ENCODE data around the gene KLK3. TPM values are rescaled to one million over a fixed set of nuclear protein-coding genes. Genes with fewer than 3 reads are reported as not detected.
"Not testable (repeated sequence)": the region's sequence is repeated elsewhere in the genome, so short reads cannot be mapped to it uniquely, and the experiment has no call there.

Gene KLK3
- total RNA-seq (not detected), polyA plus RNA-seq (ENCODE audit: insufficient read length in 6 of 6) (not detected)
- long read RNA-seq, donor 1 = 0 reads
- long read RNA-seq, donor 2 = 0 reads
- long read RNA-seq, donor 3 = 0 reads
- long read RNA-seq, donor 4 = 0 reads
- long read RNA-seq, donor 5 = 0 reads
- long read RNA-seq, donor 6 = 0 reads
- long read RNA-seq, donor 7 = 0 reads
- long read RNA-seq, donor 8 = 0 reads
- long read RNA-seq, donor 9 = 0 reads
- long read RNA-seq, donor 10 = 0 reads
- long read RNA-seq, donor 11 = 0 reads
- long read RNA-seq, donor 12 = 0 reads

DNA sequence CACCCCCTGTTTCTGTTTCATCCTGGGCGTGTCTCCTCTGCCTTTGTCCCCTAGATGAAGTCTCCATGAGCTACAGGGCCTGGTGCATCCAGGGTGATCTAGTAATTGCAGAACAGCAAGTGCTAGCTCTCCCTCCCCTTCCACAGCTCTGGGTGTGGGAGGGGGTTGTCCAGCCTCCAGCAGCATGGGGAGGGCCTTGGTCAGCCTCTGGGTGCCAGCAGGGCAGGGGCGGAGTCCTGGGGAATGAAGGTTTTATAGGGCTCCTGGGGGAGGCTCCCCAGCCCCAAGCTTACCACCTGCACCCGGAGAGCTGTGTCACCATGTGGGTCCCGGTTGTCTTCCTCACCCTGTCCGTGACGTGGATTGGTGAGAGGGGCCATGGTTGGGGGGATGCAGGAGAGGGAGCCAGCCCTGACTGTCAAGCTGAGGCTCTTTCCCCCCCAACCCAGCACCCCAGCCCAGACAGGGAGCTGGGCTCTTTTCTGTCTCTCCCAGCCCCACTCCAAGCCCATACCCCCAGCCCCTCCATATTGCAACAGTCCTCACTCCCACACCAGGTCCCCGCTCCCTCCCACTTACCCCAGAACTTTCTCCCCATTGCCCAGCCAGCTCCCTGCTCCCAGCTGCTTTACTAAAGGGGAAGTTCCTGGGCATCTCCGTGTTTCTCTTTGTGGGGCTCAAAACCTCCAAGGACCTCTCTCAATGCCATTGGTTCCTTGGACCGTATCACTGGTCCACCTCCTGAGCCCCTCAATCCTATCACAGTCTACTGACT, at the start of gene KLK3:
Gene KLK3 (plus strand): TSS at position 280 of the 775 bp plus-strand sequence. CDS start 41 bp downstream, at position 321.
- no peaks in the 10 kb centered on the region for H3K9me3 ChIP-seq
- H3K27ac ChIP-seq = no peak within 1 kb of the TSS
- DNase-seq = peak in 1 of 4 donors; percentile 44
- peaks cover 0 to 88% of the 10 kb centered on the region in 2 donors for H3K27me3 ChIP-seq
- no peak within 1 kb of the TSS for H3K4me3 ChIP-seq
- ATAC-seq = no peak
- intact Hi-C loops (cut with DNase I) = no loop called here
- H3K36me3 ChIP-seq = no peaks in the 10 kb centered on the region
- H3K4me1 ChIP-seq = no peaks in the 10 kb centered on the region
- TF ChIP-seq, protein P1, sequence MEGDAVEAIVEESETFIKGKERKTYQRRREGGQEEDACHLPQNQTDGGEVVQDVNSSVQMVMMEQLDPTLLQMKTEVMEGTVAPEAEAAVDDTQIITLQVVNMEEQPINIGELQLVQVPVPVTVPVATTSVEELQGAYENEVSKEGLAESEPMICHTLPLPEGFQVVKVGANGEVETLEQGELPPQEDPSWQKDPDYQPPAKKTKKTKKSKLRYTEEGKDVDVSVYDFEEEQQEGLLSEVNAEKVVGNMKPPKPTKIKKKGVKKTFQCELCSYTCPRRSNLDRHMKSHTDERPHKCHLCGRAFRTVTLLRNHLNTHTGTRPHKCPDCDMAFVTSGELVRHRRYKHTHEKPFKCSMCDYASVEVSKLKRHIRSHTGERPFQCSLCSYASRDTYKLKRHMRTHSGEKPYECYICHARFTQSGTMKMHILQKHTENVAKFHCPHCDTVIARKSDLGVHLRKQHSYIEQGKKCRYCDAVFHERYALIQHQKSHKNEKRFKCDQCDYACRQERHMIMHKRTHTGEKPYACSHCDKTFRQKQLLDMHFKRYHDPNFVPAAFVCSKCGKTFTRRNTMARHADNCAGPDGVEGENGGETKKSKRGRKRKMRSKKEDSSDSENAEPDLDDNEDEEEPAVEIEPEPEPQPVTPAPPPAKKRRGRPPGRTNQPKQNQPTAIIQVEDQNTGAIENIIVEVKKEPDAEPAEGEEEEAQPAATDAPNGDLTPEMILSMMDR (IDR thresholded peaks at IDR 0.05) = no peak

DNA sequence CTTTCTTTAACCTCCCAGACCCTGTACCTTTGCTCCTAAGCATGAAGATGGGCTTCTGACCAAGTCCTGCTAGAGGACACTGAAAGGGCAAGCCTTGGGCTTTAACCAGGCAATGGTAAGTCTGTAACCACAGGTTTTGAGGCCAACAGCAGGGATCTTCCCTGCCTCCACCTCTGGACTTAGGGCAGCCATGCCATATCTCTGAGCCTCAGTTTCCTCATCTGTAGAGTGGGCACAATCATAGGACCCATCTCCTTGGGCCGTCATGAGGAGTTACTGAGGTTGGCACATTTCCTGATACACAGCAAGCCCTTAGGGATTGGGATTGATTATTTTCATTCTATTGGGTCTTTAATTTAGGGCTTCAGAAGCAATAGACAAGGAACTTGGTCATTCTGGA, 45.9 kb upstream of the KLK3 start:
- H3K4me1 ChIP-seq = peaks cover 1 to 5% of the 10 kb centered on the region in 2 donors
- H3K27ac ChIP-seq = no peak overlapping the region
- peaks cover 0 to 17% of the 10 kb centered on the region in 2 donors for H3K27me3 ChIP-seq
- TF ChIP-seq, protein P1 (IDR thresholded peaks at IDR 0.05) = no peak
- intact Hi-C loops (cut with DNase I) = no loop called here
- H3K4me3 ChIP-seq = no peak overlapping the region
- DNase-seq (no peak), ATAC-seq (no peak)
- no peaks in the 10 kb centered on the region for H3K9me3 ChIP-seq
- no peaks in the 10 kb centered on the region for H3K36me3 ChIP-seq

DNA sequence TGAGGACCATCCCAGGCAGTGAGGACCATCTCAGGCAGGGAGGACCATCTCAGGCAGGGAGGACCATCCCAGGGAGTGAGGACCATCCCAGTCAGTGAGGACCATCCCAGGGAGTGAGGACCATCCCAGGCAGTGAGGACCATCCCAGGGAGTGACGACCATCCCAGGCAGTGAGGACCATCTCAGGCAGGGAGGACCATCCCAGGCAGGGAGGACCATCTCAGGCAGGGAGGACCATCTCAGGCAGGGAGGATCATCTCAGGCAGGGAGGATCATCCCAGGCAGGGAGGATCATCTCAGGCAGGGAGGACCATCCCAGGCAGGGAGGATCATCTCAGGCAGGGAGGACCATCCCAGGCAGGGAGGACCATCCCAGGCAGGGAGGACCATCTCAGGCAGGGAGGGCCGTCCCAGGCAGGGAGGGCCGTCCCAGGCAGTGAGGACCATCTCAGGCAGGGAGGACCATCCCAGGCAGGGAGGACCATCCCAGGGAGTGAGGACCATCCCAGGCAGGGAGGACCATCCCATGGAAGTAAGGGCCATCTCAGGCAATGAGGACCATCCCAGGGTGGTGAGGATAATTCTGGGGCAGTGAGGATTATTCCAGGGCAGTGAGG, 43.0 kb upstream of the KLK3 start:
- H3K4me1 ChIP-seq; H3K27ac ChIP-seq; H3K9me3 ChIP-seq; H3K4me3 ChIP-seq; intact Hi-C loops (cut with DNase I); ATAC-seq; H3K36me3 ChIP-seq; DNase-seq: not testable (repeated sequence)
- H3K27me3 ChIP-seq = peaks cover 0 to 44% of the 10 kb centered on the region in 2 donors

DNA sequence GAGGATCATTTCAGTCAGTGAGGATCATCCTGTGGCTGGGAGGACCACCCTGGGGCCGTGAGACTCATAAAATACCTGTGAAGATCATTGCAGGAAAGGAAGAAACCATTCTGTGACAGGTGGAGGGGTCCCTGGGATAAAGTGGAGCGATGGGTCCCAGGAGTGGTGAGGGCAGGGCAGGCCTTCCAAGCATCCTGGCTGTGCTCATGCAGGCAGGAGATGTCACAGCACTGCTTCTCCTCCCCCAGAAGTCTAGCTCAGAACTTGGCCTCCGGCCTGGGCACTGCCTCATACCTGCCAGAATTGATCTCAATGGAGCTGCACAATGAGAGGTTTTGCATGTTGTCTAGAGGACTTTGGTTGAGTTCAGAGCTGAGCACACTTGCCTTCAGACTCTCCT, 42.2 kb upstream of the KLK3 start:
- H3K36me3 ChIP-seq = no peaks in the 10 kb centered on the region

DNA sequence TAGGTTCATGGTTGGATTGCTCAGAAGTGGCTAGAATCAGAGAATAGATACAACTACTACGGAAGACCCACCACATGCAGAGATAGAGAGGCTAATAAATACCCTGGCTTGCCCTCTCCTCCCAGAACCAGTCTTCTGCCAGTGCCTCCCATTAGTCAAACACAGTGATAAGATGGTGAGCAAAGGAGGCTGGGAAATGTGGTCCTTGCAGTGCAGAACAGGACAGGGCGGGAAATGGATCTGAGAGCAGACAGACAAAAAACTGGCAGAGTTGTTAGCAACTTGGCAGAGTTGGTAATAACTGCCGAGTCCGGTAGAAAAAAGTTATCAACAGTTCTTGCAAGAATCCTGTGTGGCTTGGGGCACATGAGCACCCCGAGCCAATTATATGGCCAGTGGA, 39.8 kb upstream of the KLK3 start:
- ATAC-seq = no peak
- peaks cover 0 to 4% of the 10 kb centered on the region in 2 donors for H3K4me1 ChIP-seq
- H3K27me3 ChIP-seq = peaks cover 16 to 76% of the 10 kb centered on the region in 2 donors
- intact Hi-C loops (cut with DNase I) = no loop called here
- H3K4me3 ChIP-seq = no peak overlapping the region
- no peak for DNase-seq
- peaks cover 0 to 3% of the 10 kb centered on the region in 2 donors for H3K9me3 ChIP-seq
- no peak overlapping the region for H3K27ac ChIP-seq
- TF ChIP-seq, protein P1 (IDR thresholded peaks at IDR 0.05) = no peak
- H3K36me3 ChIP-seq = no peaks in the 10 kb centered on the region

More for the DNA sequence above, 42.2 kb upstream of the KLK3 start:
- H3K27me3 ChIP-seq = peaks cover 0 to 52% of the 10 kb centered on the region in 2 donors
- ATAC-seq (no peak), DNase-seq (no peak)
- H3K9me3 ChIP-seq = peaks cover 0 to 3% of the 10 kb centered on the region in 2 donors
- no peak overlapping the region for H3K4me3 ChIP-seq
- no peak overlapping the region for H3K27ac ChIP-seq
- TF ChIP-seq, protein P1 (IDR thresholded peaks at IDR 0.05) = no peak
- intact Hi-C loops (cut with DNase I) = no loop called here
- H3K4me1 ChIP-seq = no peaks in the 10 kb centered on the region
